Amygdala (tissue), 56 donors: ENCODE data around the gene PLEKHN1.
"Not testable (repeated sequence)": the region's sequence is repeated elsewhere in the genome, so short reads cannot be mapped to it uniquely, and the experiment has no call there.

Experiments used
- DNase-seq, 56 donors: peaks; one replicate each; lab custom pipeline; 2025; lab: John Stamatoyannopoulos, UW

Gene PLEKHN1

DNA sequence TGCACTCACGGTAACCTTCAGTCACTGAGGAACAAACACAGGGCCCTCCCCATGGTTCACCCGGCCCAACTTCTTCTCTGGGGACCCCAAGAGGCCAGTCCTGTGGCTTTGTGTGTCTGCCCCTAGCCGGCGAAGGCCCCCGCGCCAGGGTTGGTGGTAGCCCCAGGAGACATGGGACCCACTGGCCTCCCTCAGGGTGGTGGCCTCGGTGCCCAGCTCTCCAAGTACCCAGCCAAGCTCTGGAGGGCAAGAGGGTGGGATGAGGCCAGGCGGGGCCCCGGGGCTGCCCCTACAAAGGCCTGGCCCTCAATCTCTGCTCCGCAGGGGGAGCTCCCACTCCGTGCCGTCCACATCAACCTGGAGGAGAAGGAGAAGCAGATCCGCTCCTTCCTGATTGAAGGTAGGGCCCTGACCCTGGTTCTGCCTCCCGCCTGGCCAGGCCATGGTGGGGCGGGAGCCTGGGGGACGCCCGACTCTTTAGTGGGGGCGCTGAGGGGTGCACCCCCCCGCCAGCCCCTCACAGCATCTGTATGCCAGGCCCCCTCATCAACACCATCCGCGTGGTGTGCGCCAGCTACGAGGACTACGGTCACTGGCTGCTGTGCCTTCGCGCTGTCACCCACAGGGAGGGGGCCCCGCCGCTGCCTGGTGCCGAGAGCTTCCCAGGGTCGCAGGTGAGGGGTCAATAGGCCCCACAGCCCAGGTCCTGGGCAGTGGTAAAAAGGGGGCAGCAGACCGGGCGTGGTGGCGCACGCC lies 5.6 kb downstream of the PLEKHN1 start:
- DNase-seq: no peak

DNA sequence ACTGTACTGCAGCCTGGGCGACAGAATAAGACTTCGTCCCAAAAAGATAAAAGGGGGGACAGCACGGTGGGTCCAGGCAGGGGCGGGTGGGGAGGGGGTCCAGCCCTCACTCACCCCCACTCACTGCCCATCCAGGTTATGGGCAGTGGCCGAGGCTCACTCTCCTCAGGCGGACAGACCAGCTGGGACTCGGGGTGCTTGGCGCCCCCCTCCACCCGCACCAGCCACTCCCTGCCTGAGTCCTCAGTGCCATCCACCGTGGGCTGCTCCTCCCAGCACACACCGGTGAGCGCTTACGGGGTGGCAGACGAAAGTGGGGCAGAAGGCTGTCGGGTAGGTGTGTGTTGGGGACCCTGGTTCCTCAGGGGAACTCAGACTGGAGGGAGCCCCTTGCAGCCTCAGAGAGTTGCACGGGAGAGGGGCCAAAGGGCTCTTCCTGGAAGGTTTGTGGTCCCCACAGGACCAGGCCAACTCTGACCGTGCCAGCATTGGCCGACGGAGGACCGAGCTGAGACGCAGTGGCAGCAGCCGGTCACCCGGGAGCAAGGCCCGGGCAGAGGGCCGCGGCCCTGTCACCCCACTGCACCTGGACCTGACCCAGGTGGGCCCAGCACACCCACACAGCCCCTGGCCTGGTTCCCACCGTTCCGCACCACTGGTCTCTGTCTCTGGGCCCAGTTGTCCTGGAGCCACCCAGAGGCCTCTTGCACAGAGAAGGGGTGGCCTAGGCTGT lies 6.6 kb downstream of the PLEKHN1 start:
- no peak for DNase-seq

DNA sequence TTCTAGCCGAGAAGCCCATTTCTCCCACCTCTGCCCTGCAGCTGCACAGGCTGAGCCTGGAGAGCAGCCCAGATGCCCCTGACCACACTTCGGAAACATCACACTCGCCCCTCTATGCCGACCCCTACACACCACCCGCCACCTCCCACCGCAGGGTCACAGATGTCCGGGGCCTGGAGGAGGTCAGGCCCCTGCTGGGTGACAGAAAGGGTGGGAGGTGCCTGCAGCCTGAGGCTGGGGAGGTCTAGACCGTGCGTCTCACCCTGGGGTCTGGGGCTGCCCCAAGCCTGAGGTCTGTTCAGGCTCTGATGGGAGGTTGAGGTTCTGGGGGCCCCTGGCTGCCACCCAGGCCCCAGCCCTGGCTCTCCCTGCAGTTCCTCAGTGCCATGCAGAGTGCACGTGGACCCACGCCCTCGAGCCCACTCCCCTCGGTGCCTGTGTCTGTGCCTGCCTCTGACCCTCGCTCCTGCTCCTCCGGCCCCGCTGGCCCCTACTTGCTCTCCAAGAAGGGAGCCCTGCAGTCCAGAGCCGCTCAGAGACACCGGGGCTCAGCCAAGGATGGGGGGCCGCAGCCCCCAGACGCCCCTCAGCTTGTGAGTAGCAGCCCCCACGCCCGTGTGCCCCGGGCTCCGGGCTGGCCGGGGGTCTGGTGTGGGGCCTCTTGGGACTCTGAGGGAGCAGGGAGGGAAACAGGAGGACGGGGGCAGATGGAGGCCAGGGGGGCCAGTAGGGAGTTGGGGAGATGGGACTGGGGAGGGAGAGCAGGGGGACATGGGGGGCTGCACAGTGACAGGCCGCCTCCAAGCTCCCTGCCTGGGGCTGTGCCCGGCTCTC lies 7.4 kb downstream of the PLEKHN1 start:
- DNase-seq: no peak

DNA sequence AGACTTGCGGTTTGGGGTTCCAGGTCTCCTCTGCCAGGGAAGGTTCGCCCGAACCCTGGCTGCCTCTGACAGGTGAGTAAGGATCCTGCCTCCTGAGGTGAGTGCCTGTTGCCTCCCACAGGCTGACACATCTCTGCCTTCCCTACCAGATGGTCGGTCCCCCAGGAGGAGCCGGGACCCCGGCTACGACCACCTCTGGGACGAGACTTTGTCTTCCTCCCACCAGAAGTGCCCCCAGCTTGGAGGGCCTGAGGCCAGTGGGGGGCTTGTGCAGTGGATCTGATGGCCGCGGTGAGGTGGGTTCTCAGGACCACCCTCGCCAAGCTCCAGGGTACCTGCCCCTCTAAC lies 8.0 kb downstream of the PLEKHN1 start:
- DNase-seq: no peak

DNA sequence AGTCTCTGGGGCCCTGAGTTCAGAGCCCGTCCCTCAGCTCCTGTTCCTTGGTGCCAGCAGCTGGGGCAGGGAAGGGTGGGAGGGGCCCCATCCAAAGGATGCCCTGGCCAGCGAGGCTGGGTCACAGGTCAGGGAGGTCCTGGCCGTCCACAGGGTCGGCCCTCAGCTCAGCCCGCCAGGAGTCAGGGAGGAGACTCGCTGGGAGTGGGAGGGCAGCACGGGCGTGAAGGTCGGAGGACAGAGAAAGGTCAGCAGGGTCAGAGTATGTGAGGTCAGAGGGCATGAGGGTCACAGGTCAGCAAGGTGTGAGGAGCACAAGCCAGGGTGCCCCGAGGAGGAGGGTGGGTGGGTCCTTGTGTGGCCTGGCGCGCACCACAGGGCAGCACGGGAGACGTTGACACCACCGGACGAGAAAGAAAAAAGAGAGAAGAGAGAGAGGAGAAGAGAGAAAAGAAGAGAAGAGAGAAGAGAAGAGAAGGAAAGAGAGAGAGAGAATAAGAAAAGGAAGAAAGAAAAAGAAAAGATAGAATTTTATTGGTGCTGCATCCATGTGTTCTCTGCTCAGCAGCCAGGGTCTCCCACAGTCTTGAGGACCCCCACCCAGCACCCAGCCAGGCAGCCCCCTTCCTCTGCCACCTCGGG lies 8.5 kb downstream of the PLEKHN1 start:
- DNase-seq: no peak

DNA sequence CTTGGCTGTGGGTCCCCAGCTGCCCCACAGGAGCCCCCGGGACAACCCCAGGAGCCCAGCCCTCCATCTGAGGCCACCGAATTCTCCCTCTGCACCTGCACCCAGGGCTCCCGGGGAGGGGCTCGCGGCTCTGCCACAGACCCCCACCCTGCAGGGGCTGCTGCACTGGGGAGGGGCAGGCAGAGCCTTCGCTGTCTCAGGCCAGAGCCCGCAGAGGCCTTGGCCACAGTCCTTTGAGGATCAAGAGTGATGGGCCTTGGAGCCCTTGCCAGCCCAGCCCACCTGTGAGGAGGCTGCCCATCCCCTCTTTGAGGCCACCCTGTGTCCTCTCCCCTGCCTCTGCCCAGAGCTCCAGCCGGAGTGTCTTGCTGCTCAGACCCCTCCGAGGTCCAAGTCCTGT lies 9.1 kb downstream of the PLEKHN1 start:
- DNase-seq: no peak

DNA sequence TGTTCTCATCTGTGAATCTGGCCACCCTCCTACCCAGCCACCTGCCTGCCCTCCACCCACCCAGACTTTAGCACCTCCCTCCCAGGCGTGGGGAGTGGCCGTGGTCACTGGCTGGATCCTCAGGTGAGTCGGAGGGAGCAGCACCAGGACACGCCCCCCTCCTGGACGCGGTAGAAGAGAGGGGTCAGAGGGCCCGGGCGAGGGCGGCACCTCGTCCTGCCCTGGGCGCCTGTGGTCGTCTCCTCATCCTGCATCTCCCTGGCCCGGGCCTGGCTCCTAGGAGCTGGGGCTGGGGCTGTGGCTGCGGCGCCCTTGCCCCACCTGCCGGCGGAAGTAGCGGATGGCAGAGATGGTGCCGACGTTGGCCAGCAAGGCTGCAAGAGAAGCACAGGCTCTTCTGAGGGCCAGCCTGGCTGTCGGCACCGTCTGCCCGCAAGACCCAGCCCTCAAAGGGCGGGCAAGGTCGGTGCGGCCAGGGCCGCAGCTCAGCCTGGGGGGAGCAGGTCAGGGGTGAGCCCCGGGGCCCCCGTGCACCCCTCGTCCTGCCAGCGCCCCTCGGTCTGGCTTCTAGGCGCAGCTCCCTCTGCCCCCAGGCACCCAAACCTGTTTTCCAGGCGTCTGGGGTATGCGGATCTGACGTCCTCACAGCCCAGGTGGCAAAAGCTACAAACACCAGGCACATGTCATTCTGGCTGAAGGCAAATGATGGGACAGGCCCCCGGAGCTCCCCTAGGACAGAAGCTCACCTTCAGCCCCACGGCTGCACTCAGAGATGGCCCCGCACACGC lies 9.8 kb downstream of the PLEKHN1 start:
- peak in 8 of 56 donors; percentile 13 to 59 (median 23) for DNase-seq

DNA sequence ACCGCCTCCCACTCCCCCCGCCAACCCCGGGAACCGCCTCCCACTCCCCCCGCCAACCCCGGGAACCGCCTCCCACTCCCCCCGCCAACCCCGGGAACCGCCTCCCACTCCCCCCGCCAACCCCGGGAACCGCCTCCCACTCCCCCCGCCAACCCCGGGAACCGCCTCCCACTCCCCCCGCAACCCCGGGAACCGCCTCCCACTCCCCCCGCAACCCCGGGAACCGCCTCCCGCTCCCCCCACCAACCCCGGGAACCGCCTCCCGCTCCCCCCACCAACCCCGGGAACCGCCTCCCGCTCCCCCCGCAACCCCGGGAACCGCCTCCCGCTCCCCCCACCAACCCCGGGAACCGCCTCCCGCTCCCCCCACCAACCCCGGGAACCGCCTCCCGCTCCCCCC lies 10.5 kb downstream of the PLEKHN1 start:
- not testable (repeated sequence) for DNase-seq

DNA sequence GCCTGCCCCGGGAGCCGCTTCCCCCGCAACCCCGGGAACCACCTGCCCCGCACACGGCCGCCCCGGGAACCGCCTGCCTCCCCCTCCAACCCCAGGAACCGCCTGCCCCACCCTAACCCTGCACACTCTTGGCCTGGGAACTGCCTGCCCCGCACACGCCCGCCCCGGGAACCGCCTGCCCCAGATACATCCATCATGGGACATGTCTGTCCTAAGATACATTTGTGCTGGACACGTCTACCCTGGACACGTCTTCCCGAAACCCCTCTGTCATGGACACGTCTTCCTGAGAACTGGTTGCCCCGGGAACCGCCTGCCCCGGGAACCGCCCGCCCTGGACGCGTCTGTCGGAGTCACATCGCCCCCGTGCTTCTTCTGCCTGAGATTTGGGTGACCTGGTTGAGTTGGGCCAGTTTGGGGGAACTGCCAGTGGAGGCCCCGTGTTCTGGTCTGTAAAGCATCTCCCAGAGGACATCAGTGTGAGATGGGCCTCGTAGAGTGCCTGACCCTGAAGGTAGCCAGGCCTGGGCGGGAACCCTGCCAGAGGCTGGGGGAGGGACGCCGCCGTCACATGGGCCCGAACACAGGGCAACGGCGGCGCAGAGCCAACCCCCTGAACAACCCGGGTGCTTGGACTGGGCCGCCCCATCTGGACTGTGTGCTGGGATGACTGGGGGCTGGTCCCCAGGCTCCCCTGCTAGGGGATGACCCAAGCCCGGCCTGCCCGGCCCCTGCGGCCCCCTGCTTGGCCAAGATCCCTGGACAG lies 12.0 kb downstream of the PLEKHN1 start:
- no peak for DNase-seq

DNA sequence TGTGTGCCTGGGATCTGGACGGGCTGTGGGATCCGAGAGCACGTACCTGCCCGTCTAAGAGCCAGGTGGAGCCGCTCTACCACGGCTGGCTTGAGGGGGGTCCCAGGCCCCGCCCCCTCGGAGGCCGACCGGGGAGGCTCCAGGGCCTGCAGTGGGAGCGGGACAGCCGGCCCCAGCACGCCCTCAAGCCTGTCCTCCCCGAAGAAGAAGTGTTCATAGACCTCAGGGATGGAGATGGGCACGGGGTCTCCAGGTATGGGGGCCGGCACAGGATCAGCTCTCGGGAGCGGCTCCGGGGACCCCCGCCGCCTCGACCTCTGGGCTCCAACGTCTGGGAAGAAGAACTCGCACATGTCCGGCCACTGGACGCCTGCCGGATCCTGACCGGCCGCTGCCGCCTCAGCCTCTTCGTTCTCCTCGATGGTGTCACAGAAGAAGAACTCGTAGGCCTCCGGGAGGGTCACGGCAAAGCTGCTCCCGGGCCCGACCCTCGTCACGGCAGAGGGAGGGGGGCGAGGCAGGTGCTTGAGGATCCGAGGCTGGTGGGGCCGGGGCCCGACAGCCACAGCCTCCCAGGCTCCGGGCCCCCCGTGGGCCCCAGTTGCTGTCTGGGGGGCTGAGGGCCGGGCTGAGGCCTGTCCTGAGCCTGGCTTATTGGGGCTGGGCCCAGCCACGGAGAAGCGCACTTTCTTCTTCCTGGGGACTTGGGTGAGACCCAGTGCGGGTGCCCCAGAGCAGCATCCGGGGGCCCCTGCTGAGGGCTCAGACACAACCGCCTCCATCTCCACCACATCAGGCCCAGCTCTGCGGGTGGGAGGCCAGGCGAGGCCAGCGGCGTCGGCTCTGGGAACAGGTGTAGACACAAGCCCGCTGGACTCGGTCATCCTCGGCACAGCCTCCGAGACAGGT lies 12.8 kb downstream of the PLEKHN1 start:
- no peak for DNase-seq

DNA sequence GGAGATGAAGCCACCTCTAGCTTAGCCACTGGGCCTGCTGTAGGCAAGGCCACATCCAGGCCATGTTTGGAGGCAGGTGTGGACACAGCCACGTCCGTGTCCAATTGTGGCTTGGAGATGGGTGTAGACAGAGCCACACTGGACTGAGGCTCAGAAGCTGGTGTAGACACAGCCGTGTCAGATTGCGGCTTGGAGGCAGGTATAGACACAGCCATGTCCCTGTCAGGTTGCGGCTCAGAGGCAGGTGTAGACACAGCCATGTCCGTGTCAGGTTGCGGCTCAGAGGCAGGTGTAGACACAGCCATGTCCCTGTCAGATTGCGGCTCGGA lies 13.4 kb downstream of the PLEKHN1 start:
- DNase-seq: no peak

DNA sequence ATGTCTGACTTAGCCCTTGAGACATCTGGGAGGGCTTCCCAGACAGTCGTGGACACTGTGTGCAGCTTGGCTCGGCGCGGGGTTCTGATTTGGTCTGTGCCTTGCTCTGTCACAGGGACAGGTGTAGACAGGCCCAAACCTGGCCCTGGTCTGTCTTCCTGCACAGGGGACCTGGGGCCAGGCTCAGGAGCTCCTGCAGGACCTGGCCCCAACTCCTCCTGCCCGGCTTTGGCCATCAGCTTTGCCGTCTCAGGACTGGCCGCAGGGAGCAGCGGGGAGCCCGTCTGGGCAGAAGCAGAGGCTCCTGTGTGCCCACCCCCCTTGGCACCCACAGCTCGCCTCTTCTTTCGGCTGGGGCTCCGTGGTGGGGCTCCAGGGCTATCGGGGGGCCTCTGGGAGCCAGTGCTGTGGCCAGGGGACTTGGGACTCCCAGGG lies 13.9 kb downstream of the PLEKHN1 start:
- DNase-seq: no peak

DNA sequence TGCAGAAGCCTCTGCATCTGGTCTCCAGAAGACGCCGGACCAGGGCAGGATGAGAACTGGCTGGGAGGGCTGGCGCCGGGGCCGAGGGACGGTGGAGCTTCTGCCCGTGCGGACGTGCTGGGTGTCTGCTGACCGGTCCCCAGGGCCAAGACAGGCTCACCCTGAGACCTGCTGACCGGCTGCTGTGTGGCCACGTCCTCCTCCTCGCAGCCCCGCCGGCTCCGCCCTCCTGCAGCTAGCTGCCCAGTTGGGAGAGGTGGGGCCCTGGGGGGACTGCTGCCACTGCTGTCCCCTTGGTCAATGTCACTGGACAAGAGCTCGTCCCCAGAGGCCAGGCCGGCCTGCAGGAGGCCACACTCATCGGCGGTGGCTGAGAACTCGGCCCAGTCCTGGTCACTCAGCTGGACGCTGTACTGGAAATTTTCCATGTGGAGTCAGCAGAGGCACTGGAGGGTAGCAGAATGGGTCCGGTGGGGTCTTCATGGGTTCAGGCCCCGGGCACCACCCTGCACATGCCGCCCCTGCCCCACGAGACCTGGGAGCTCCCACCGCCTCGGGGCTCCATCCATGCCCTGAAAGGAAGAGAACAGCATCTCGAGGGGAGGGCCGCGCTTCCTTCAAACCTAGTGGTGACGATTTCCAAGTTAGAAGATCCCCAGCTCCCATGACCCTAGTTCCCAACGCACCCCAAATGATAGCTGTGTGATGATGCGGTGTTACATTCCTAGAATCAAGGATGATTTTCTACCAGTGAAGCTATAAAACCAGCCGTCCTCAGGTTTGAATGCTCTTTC lies 14.5 kb downstream of the PLEKHN1 start:
- no peak for DNase-seq

DNA sequence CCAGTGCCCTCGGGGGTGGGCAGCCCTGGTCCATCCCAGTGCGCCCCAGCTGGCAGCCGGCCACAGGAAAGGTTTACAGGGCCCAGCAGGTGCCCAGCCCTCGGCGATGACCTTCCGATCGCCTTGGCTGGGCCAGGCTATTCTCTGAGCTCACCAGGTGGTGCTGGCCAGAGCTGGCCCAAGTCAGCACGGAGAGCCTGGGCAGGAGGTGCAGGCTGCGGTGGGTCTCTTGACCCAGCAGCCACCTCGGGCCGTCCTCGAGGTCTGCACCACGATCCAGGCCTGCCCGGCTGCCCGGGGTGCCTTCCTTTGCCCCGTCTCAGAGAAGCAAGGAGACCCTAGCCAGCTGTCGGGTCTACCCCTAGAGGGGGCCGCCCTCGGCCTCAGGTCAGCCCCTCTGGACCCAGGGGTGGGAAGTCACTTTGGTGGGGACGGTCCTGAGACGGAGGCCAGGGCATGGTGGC lies 15.2 kb downstream of the PLEKHN1 start:
- DNase-seq: no peak

DNA sequence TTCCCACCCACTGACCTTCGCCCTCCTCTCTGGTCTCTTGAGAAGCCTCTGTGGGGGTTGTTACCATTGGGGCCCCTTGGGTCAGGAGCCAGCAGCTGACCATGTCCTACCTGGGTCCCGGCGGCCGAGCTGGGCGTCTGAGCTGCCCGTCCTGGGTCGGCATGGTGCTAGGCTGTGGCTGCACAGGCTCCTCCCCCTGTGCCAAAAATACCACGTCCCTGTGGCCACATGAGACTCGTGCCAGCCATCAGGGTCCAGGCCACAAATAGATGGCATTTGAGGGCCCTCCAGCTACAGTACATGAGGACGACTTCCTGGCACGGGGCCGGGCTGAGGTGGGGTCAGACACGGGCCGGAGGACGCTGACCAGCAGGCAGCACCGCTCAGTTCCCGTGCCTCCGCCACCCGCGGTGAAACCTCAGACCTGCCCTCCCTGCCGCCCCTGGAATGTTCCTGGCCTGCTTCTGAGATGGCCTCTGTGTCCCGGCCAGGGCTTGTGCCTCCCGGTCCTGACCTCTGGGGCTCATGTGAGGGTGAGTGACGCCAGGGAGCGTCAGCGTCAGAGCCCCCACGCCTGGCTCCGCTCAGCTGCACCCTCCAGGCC lies 15.8 kb downstream of the PLEKHN1 start, which contains the start of gene PERM1:
PERM1 (minus strand) TSS at position 139 of the 604 bp plus-strand sequence. CDS start 1,064 bp downstream, outside the sequence.
- no peak for DNase-seq

DNA sequence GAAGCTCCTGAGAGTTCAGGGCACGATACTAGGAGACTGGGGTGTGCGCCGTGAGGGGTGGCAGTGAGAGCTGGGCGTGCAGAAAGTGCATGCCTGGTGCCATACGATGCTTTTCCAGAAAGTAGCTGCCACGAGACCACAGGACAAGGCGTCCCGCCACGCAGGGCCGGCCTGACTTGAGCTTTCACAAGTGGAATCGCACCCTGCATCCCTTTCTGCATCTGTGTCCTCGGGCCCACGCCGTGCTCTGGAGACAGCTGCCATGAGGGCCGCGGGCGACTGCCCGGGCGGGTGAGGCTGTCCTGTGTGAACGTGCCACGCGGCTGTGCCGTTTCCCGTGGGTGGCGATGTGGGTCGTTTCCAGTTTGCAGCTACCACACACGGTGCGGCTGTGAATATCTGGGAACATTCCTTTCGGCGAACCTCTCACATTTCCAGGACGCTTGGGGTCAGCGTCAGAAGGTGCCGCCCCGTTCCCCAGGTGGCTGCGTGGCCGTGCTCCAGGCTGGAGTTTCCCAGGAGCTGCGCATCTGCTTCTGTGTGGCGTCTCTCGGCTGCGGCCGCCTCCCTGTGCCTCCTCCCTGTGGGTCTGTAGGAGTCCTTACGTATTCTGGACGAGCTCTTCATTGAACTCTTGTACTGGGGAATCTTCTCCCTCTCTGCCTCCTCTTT lies 16.6 kb downstream of the PLEKHN1 start:
- DNase-seq: no peak
